GM21825 (cell line): Measurements from ENCODE around the gene PPEF1.
"Not testable (repeated sequence)": the region's sequence is repeated elsewhere in the genome, so short reads cannot be mapped to it uniquely, and the experiment has no call there.

ENCODE experiments used
- ATAC-seq: cut with Tn5 transposase; IDR thresholded peaks from one replicate; pipeline ENCODE4 v1.9.1; 2021; ENCODE audit warnings: mild to moderate bottlenecking, moderate library complexity; ENCODE audit not compliant: unreplicated experiment

The PPEF1 gene

GRCh38 chrX:18701621-18702361, 5.7 kb upstream of the PPEF1 start:
- ATAC-seq = no peak

GRCh38 chrX:18702362-18703195, 4.9 kb upstream of the PPEF1 start:
- ATAC-seq = no peak

- no peak for ATAC-seq
Observed at GRCh38 chrX:18709833-18710232, 2.4 kb downstream of the PPEF1 start.

- ATAC-seq = no peak
Observed at GRCh38 chrX:18714910-18715309, 7.5 kb downstream of the PPEF1 start.

GRCh38 chrX:18719852-18720251, 12.4 kb downstream of the PPEF1 start:
- ATAC-seq = no peak

- ATAC-seq = no peak
Observed at GRCh38 chrX:18721683-18722499, 14.4 kb downstream of the PPEF1 start.

GRCh38 chrX:18722500-18723071, 15.1 kb downstream of the PPEF1 start:
- no peak for ATAC-seq

- no peak for ATAC-seq
Observed at GRCh38 chrX:18725310-18725943, 18.0 kb downstream of the PPEF1 start.

- no peak for ATAC-seq
Observed at GRCh38 chrX:18733287-18733686, 25.8 kb downstream of the PPEF1 start.

GRCh38 chrX:18739609-18740008, 32.2 kb downstream of the PPEF1 start:
- not testable (repeated sequence) for ATAC-seq

GRCh38 chrX:18748499-18748898, 41.1 kb downstream of the PPEF1 start:
- ATAC-seq = no peak

- ATAC-seq = no peak
Observed at GRCh38 chrX:18753631-18754030, 46.2 kb downstream of the PPEF1 start.

GRCh38 chrX:18755651-18756050, 48.2 kb downstream of the PPEF1 start:
- ATAC-seq = no peak

GRCh38 chrX:18757956-18758932, 50.8 kb downstream of the PPEF1 start:
- no peak for ATAC-seq

- no peak for ATAC-seq
Observed at GRCh38 chrX:18761750-18762149, 54.3 kb downstream of the PPEF1 start.

- ATAC-seq = not testable (repeated sequence)
Observed at GRCh38 chrX:18763106-18763505, 55.7 kb downstream of the PPEF1 start.

- ATAC-seq = no peak
Observed at GRCh38 chrX:18769364-18769763, 61.9 kb downstream of the PPEF1 start.

- no peak for ATAC-seq
Observed at GRCh38 chrX:18769812-18770573, 62.5 kb downstream of the PPEF1 start.

- no peak for ATAC-seq
Observed at GRCh38 chrX:18789916-18790315, 82.5 kb downstream of the PPEF1 start.
